Measurements from ENCODE around the gene MET.
"Not testable (repeated sequence)": the region's sequence is repeated elsewhere in the genome, so short reads cannot be mapped to it uniquely, and the experiment has no call there.

Gene MET

GRCh38 chr7:116671681-116672595 is at the start of gene MET:
Gene MET, plus strand, starts transcription at chr7:116672196. Its CDS starts 26,889 bp downstream, at chr7:116699085.
- peak; percentile 1 to 2 for DNase-seq

- DNase-seq: no peak
Observed at GRCh38 chr7:116626886-116627285, 45.1 kb upstream of the MET start.

GRCh38 chr7:116629051-116629463 is 42.9 kb upstream of the MET start:
- no peak for DNase-seq

- no peak for DNase-seq
Observed at GRCh38 chr7:116630357-116630756, 41.6 kb upstream of the MET start.

GRCh38 chr7:116630932-116631671 is 40.9 kb upstream of the MET start:
- DNase-seq: no peak

- DNase-seq: no peak
Observed at GRCh38 chr7:116631676-116632075, 40.3 kb upstream of the MET start.

- no peak for DNase-seq
Observed at GRCh38 chr7:116632384-116632783, 39.6 kb upstream of the MET start.

GRCh38 chr7:116633131-116633988 is 38.6 kb upstream of the MET start:
- no peak for DNase-seq

GRCh38 chr7:116636997-116637396 is 35.0 kb upstream of the MET start:
- no peak for DNase-seq

GRCh38 chr7:116638592-116638991 is 33.4 kb upstream of the MET start:
- DNase-seq: not testable (repeated sequence)

GRCh38 chr7:116641551-116642153 is 30.3 kb upstream of the MET start:
- DNase-seq: no peak

- DNase-seq: not testable (repeated sequence)
Observed at GRCh38 chr7:116643148-116643547, 28.8 kb upstream of the MET start.

GRCh38 chr7:116644628-116645027 is 27.4 kb upstream of the MET start:
- no peak for DNase-seq

- no peak for DNase-seq
Observed at GRCh38 chr7:116647290-116647689, 24.7 kb upstream of the MET start.

GRCh38 chr7:116647861-116648260 is 24.1 kb upstream of the MET start:
- DNase-seq: no peak

GRCh38 chr7:116650436-116650835 is 21.6 kb upstream of the MET start:
- DNase-seq: no peak

- no peak for DNase-seq
Observed at GRCh38 chr7:116652793-116653192, 19.2 kb upstream of the MET start.

GRCh38 chr7:116653204-116653603 is 18.8 kb upstream of the MET start:
- DNase-seq: no peak

GRCh38 chr7:116653646-116654045 is 18.4 kb upstream of the MET start:
- DNase-seq: no peak

- DNase-seq: not testable (repeated sequence)
Observed at GRCh38 chr7:116659248-116659647, 12.7 kb upstream of the MET start.

GRCh38 chr7:116661865-116662264 is 10.1 kb upstream of the MET start:
- no peak for DNase-seq

GRCh38 chr7:116663744-116664143 is 8.3 kb upstream of the MET start:
- DNase-seq: no peak

Measured in activated CD4-positive, alpha-beta T cell treated with anti-CD3 and anti-CD28 coated beads for 4 hours (primary cell).